ENCODE results near the gene PARP11. TPM values are rescaled to one million over a fixed set of nuclear protein-coding genes. Genes with fewer than 3 reads are reported as not detected.

PARP11 gene
- total and polyA plus RNA-seq, 2 of the 8 experiments (the other 6 are each of a cell fraction or from before 2014, with no cell fraction given) = 4.2 to 13.3 TPM

GRCh38 chr12:3921526-3921925, 48.3 kb upstream of the PARP11 start:
- no peak overlapping the region for H3K23ac ChIP-seq (ENCODE audit: insufficient read length)
- 91% methylated on average over 3 of the region's 3 CpGs; no CpG with 5 or more reads in 1 of the 2 experiments for WGBS, 2 experiments (ENCODE audit: extremely low coverage in 1 of 2, insufficient coverage in 1 of 2, insufficient read length in 1 of 2, insufficient replicate concordance in 2 of 2, low coverage in 1 of 2, low lambda C conversion rate in 2 of 2, missing lambda C conversion rate in 1 of 2)
- ChIA-PET CTCF (ENCODE audit: partially characterized antibody) (interaction anchor here (0.6 to 1.4 kb wide), 2 partner anchors 35 to 70 kb away, joined by 3 to 4 read pairs; no protein-coding TSS in a partner anchor), POLR2A (ENCODE audit: partially characterized antibody) (interaction anchor here (1.2 kb wide), 1 partner anchor 355 kb away, joined by 3 read pairs; no protein-coding TSS in a partner anchor)
- no peak overlapping the region for H4K8ac ChIP-seq (ENCODE audit: extremely low read depth, insufficient read depth, low read length)
- H2BK12ac ChIP-seq (ENCODE audit: low read depth, low read length) = no peak overlapping the region
- H4K5ac ChIP-seq (ENCODE audit: insufficient read length, low read depth, low read length) = no peak overlapping the region
- H3K9me3 ChIP-seq (ENCODE audit: insufficient read depth in 2 of 2, low read depth in 1 of 2, low read length in 1 of 2) = no peaks in the 10 kb centered on the region
- H3K9ac ChIP-seq (replicated peaks in 1 of 4; ENCODE audit: extremely low read depth in 1 of 4, low read depth in 3 of 4, low read length in 3 of 4) = no peak overlapping the region
- DNase-seq (ENCODE audit: low read depth in 1 of 2, low spot score in 2 of 2) (no peak), FAIRE-seq (no peak)
- H2BK5ac ChIP-seq (ENCODE audit: low read depth, low read length) = no peak overlapping the region
- H3K79me1 ChIP-seq (ENCODE audit: low read depth, low read length) = no peaks in the 10 kb centered on the region
- H3K4me1 ChIP-seq (replicated peaks in 1 of 4; ENCODE audit: control insufficient read depth in 3 of 4, insufficient read depth in 4 of 4, low read length in 3 of 4) = peaks cover 0 to 4% (median 1%) of the 10 kb centered on the region in 4 experiments; a peak in 2 of 7 replicates
- no peak overlapping the region for H3K4me2 ChIP-seq (ENCODE audit: insufficient read depth in 1 of 2, low read depth in 2 of 2, low read length in 2 of 2)
- H2AFZ ChIP-seq (ENCODE audit: low read length) = no peak overlapping the region
- no peak overlapping the region for H3K18ac ChIP-seq (ENCODE audit: extremely low read depth, low read length)
- no peak overlapping the region for H3K14ac ChIP-seq (ENCODE audit: insufficient read length)
- H3K27ac ChIP-seq (ENCODE audit: low read depth, low read length) = no peak overlapping the region
- H3K4ac ChIP-seq (replicated peaks; ENCODE audit: insufficient read length, low read depth, low read length) = no peak overlapping the region
- no peaks in the 10 kb centered on the region for H3K27me3 ChIP-seq (replicated peaks in 1 of 4; ENCODE audit: control insufficient read depth in 3 of 4, extremely low read depth in 1 of 4, insufficient read depth in 3 of 4, low read length in 3 of 4)
- no peaks in the 10 kb centered on the region for H3K36me3 ChIP-seq (ENCODE audit: control insufficient read depth in 2 of 4, insufficient read depth in 4 of 4, low read length in 3 of 4)
- H4K91ac ChIP-seq (replicated peaks; ENCODE audit: insufficient read length, low read length) = no peak overlapping the region
- no peak overlapping the region for H2BK15ac ChIP-seq (ENCODE audit: low read length)
- no peak overlapping the region for H2AK5ac ChIP-seq (ENCODE audit: low read depth, low read length)
- no peak overlapping the region for H3K4me3 ChIP-seq (ENCODE audit: extremely low read depth in 1 of 4, insufficient read depth in 2 of 4, low read depth in 3 of 4, low read length in 4 of 4)
- no peaks in the 10 kb centered on the region for H3K23me2 ChIP-seq (ENCODE audit: low read depth, low read length)
- H3K79me2 ChIP-seq (ENCODE audit: control insufficient read depth in 1 of 2, insufficient read depth in 2 of 2, low read length in 2 of 2) = no peaks in the 10 kb centered on the region
- H3K56ac ChIP-seq (replicated peaks; ENCODE audit: insufficient read length, low read depth, low read length) = no peak overlapping the region
- H4K20me1 ChIP-seq (replicated peaks in 1 of 2; ENCODE audit: control insufficient read depth in 1 of 2, insufficient read depth in 2 of 2, low read length in 2 of 2) = no peaks in the 10 kb centered on the region
- no peak overlapping the region for H2BK20ac ChIP-seq (ENCODE audit: low read length)
- H2BK120ac ChIP-seq (replicated peaks; ENCODE audit: low read depth, low read length) = no peak overlapping the region
- TF ChIP-seq SAP30 (IDR thresholded peaks at IDR 0.05; ENCODE audit: insufficient read depth, insufficient replicate concordance, low read length) = no peak
- no peak for TF ChIP-seq CHD2 (IDR thresholded peaks at IDR 0.05; ENCODE audit: low read length)
- TF ChIP-seq ZNF274 (IDR thresholded peaks at IDR 0.05; ENCODE audit: borderline replicate concordance, extremely low read depth, low read length) = no peak
- no peak for TF ChIP-seq ASH2L (IDR thresholded peaks at IDR 0.05; ENCODE audit: low read length)
- TF ChIP-seq TEAD4 (IDR thresholded peaks at IDR 0.05; ENCODE audit: low read depth, low read length) = no peak
- TF ChIP-seq ATF3 (IDR thresholded peaks at IDR 0.05; ENCODE audit: insufficient read depth, low read depth, low read length) = no peak
- TF ChIP-seq HDAC6 (IDR thresholded peaks at IDR 0.05; ENCODE audit: low read depth, low read length) = no peak
- TF ChIP-seq SP4 (IDR thresholded peaks at IDR 0.05; ENCODE audit: low read length) = no peak
- no peak for TF ChIP-seq GTF2F1 (IDR thresholded peaks at IDR 0.05; ENCODE audit: borderline replicate concordance, low read depth, low read length)
- TF ChIP-seq USF2 (IDR thresholded peaks at IDR 0.05; ENCODE audit: low read length) = no peak
